ENCODE results near the gene BMPER. TPM values are rescaled to one million over a fixed set of nuclear protein-coding genes. Genes with fewer than 3 reads are reported as not detected.

Gene BMPER
- total RNA-seq, 2 experiments from 2014 or later: not detected

GRCh38 chr7:34190299-34190698 lies 285.0 kb downstream of the BMPER start:
- no peaks in the 10 kb centered on the region for H3K9me3 Mint-ChIP-seq
- CTCF ChIA-PET: no interaction called here
- H3K4me3 Mint-ChIP-seq: no peak overlapping the region
- Histone ChIP-seq H3K36me3 (ENCODE audit: insufficient read depth, low read length) (no peaks in the 10 kb centered on the region), H3K27ac (ENCODE audit: low read depth in 1 of 2, low read length in 2 of 2) (no peak overlapping the region), H3K4me3 (ENCODE audit: low read length) (no peak overlapping the region), H3K9me3 (ENCODE audit: control insufficient read depth in 1 of 2, insufficient read depth in 1 of 2, low read length in 2 of 2) (peaks cover 0 to 16% of the 10 kb centered on the region in 2 experiments), H3K4me1 (ENCODE audit: insufficient read depth, low read length) (no peaks in the 10 kb centered on the region), H3K27me3 (ENCODE audit: control insufficient read depth in 1 of 2, insufficient read depth in 2 of 2, low read length in 2 of 2) (no peaks in the 10 kb centered on the region)
- H3K27ac Mint-ChIP-seq: no peak overlapping the region
- no peaks in the 10 kb centered on the region for H3K36me3 Mint-ChIP-seq (ENCODE audit: low read depth)
- no peaks in the 10 kb centered on the region for H3K4me1 Mint-ChIP-seq (ENCODE audit: low read depth)
- H3K27me3 Mint-ChIP-seq: no peaks in the 10 kb centered on the region
- no peak for TF ChIP-seq CTCF (IDR thresholded peaks at IDR 0.05)
- DNase-seq (no peak), ATAC-seq (ENCODE audit: poor library complexity) (no peak)
- POLR2A ChIA-PET: no interaction called here
- intact Hi-C loops (cut with DNase I, micrococcal nuclease): no loop called here

DNA sequence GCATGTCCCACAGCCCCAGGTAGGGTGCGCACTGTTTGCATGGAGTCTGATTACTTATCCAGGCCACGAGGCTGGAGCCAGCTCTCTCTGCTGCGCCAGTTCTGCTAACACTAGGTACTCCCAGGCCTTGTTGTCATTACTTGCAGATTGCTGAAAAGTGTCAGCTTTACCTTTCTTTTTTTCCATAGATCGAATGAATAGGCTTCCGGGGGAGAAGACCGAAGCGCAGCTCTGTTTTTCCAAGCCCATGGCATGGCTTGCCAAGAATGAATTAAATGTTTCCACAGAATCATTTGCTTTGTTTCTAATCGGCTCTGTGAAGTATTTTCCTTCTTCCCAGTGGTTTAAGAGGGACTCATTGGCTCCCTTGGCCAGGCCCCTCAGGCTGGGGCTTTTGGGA lies 285.8 kb downstream of the BMPER start:
- POLR2A ChIA-PET: no interaction called here
- no peak overlapping the region for H3K4me3 ChIP-seq (ENCODE audit: low read length)
- no peak overlapping the region for H3K27ac ChIP-seq (ENCODE audit: low read depth in 1 of 2, low read length in 2 of 2)
- H3K27me3 ChIP-seq (ENCODE audit: control insufficient read depth in 1 of 2, insufficient read depth in 2 of 2, low read length in 2 of 2): no peaks in the 10 kb centered on the region
- no peaks in the 10 kb centered on the region for H3K36me3 ChIP-seq (ENCODE audit: insufficient read depth, low read length)
- TF ChIP-seq CTCF (IDR thresholded peaks at IDR 0.05): no peak
- DNase-seq: no peak
- CTCF ChIA-PET: no interaction called here
- Mint-ChIP-seq H3K4me3 (no peak overlapping the region), H3K4me1 (ENCODE audit: low read depth) (no peaks in the 10 kb centered on the region), H3K27ac (no peak overlapping the region), H3K9me3 (no peaks in the 10 kb centered on the region), H3K27me3 (no peaks in the 10 kb centered on the region), H3K36me3 (ENCODE audit: low read depth) (no peaks in the 10 kb centered on the region)
- no peaks in the 10 kb centered on the region for H3K4me1 ChIP-seq (ENCODE audit: insufficient read depth, low read length)
- H3K9me3 ChIP-seq (ENCODE audit: control insufficient read depth in 1 of 2, insufficient read depth in 1 of 2, low read length in 2 of 2): peaks cover 0 to 16% of the 10 kb centered on the region in 2 experiments
- intact Hi-C loops (cut with DNase I, micrococcal nuclease): no loop called here
- ATAC-seq (ENCODE audit: poor library complexity): no peak

DNA sequence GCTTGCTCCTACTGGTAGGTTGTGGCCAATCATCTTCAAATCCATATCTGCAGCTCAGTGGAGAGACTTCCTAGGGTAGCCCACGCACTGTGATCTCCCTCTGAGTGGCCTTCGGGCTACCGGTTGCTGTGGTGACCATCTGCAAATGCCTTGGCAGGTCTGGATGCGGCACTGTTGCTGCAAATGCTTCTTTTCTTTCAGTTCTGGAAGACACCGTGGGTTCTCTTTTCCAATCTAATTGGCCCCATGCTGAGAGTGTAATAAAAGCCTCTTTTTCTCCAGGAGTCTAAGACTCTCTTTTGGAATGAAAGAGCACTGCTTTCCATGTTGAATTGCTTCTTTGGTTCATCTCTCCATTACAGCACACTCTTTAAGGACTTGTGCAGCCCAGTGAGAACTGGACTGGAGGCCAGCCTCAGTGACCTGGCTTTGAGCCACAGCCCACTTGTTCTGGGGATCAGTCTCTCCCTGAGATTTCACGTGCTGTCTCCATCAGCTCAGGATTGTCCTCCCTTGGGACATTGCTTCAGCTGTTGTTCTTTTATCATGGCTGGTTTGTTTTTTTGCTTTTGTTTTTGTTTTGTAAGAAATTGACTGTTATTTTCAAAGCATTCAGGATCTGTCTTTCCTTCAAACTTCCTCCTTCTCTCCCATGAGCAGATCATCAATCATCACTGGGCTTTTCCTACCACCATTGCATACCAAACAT lies 286.6 kb downstream of the BMPER start:
- intact Hi-C loops (cut with DNase I, micrococcal nuclease): no loop called here
- H3K4me1 Mint-ChIP-seq (ENCODE audit: low read depth): no peaks in the 10 kb centered on the region
- Histone ChIP-seq H3K27me3 (ENCODE audit: control insufficient read depth in 1 of 2, insufficient read depth in 2 of 2, low read length in 2 of 2) (no peaks in the 10 kb centered on the region), H3K36me3 (ENCODE audit: insufficient read depth, low read length) (no peaks in the 10 kb centered on the region), H3K4me1 (ENCODE audit: insufficient read depth, low read length) (no peaks in the 10 kb centered on the region), H3K9me3 (ENCODE audit: control insufficient read depth in 1 of 2, insufficient read depth in 1 of 2, low read length in 2 of 2) (peaks cover 0 to 16% of the 10 kb centered on the region in 2 experiments), H3K27ac (ENCODE audit: low read depth in 1 of 2, low read length in 2 of 2) (no peak overlapping the region), H3K4me3 (ENCODE audit: low read length) (no peak overlapping the region)
- ChIA-PET CTCF (no interaction called here), POLR2A (no interaction called here)
- no peak overlapping the region for H3K27ac Mint-ChIP-seq
- H3K36me3 Mint-ChIP-seq (ENCODE audit: low read depth): no peaks in the 10 kb centered on the region
- H3K9me3 Mint-ChIP-seq: no peaks in the 10 kb centered on the region
- no peak for TF ChIP-seq CTCF (IDR thresholded peaks at IDR 0.05)
- ATAC-seq (ENCODE audit: poor library complexity) (no peak), DNase-seq (no peak)
- H3K27me3 Mint-ChIP-seq: no peaks in the 10 kb centered on the region
- H3K4me3 Mint-ChIP-seq: no peak overlapping the region
